D721Med (cell line): Measurements from ENCODE around the gene PRRX1.
A peak's percentile ranks its signal among the peaks of the same experiment; 100 is the strongest.

Source experiments
- DNase-seq: peaks from one replicate; pipeline ENCODE4 v3.0.0; 2011; ENCODE audit warnings: low spot score; ENCODE audit not compliant: insufficient read length
- FAIRE-seq: peaks from 2 replicates; lab custom pipeline; 2011; peaks lifted over from hg19 to GRCh38; lab: Jason Lieb, UNC
- TF ChIP-seq, protein P1 (sequence below): IDR thresholded peaks from 2 replicates; pipeline ENCODE4 v1.5.1; 2012; ENCODE audit warnings: mild to moderate bottlenecking, control low read depth; ENCODE audit not compliant: insufficient read depth; ENCODE audit errors: missing control alignments

PRRX1 gene

GRCh38 chr1:170624146-170624545 lies 39.8 kb upstream of the PRRX1 start:
- no peak for FAIRE-seq
- TF ChIP-seq, protein P1, sequence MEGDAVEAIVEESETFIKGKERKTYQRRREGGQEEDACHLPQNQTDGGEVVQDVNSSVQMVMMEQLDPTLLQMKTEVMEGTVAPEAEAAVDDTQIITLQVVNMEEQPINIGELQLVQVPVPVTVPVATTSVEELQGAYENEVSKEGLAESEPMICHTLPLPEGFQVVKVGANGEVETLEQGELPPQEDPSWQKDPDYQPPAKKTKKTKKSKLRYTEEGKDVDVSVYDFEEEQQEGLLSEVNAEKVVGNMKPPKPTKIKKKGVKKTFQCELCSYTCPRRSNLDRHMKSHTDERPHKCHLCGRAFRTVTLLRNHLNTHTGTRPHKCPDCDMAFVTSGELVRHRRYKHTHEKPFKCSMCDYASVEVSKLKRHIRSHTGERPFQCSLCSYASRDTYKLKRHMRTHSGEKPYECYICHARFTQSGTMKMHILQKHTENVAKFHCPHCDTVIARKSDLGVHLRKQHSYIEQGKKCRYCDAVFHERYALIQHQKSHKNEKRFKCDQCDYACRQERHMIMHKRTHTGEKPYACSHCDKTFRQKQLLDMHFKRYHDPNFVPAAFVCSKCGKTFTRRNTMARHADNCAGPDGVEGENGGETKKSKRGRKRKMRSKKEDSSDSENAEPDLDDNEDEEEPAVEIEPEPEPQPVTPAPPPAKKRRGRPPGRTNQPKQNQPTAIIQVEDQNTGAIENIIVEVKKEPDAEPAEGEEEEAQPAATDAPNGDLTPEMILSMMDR, result no peak

GRCh38 chr1:170630977-170631376 lies 33.0 kb upstream of the PRRX1 start:
- no peak for FAIRE-seq
- TF ChIP-seq, protein P1, result no peak
- DNase-seq, result no peak

More at GRCh38 chr1:170624146-170624545, 39.8 kb upstream of the PRRX1 start:
- DNase-seq, result no peak

GRCh38 chr1:170634293-170634692 lies 29.6 kb upstream of the PRRX1 start:
- FAIRE-seq (no peak), DNase-seq (no peak)
- TF ChIP-seq, protein P1, result no peak

GRCh38 chr1:170634824-170635410 lies 29.0 kb upstream of the PRRX1 start:
- TF ChIP-seq, protein P1, result no peak
- DNase-seq (no peak), FAIRE-seq (peak; percentile 16)

GRCh38 chr1:170640581-170640980 lies 23.4 kb upstream of the PRRX1 start:
- DNase-seq (no peak), FAIRE-seq (peak; percentile 29)
- TF ChIP-seq, protein P1, result no peak

DNA sequence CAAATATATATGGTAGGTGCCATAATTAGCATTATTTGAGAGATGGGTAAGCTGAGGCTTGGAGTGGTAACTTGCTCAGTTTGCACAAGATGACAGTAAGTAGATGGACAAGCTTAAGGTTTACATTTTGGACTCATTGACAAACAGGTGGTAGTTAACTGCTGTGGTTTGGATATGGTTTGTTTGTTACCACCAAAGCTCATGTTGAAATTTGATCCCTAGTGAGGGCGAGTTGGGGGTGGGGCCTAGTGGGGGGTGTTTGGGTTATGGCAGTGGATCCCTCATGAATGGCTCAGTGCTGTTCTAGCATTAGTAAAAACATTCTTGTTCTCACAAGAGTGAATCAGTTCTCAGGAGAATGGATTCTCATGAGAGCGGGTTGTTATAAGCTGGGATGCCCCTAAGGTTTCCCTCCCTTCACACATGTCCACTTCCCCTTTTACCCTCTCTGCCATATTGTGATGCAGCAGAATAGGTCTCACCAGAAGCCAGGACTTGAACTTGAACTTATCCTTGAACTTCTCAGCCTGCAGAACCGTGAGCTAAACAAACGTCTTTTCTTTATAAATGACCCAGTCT lies 6.6 kb upstream of the PRRX1 start:
- DNase-seq (no peak), FAIRE-seq (no peak)
- TF ChIP-seq, protein P1, result no peak

DNA sequence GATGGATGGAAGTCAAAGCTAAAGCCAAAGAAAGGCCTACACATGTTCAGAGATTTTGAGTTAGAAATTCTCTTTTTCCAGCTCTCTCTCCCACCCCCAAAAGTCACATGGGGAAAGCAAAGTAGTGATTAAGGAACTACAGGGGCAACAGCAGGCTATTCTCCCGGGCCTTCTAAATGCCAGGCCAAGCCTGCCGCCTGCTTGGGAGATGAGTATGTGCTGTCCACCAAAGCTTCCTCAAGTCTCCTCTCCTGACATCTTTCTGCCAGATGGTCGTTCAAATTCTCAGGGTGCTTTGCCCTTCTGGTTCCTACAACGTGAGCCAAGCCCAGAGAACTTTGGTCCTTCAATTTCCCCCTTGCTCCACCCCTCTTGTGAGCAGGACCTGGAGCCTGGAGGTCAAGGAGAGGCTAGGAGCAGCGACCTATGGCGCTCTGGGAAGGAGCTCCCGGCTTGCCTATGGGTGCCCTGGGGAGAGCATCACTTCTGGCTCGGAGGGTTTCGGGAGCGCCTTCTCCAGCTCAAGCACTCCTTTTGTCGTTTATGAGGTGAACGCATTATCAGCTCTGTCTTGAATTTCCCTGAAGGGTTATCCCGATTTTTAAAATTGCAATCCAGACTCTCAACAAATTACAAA lies 4.4 kb upstream of the PRRX1 start:
- FAIRE-seq (no peak), DNase-seq (no peak)
- TF ChIP-seq, protein P1, result no peak
